CD4-positive, alpha-beta memory T cell (primary cell): ENCODE measurements around the gene QRICH1. TPM values are rescaled to one million over a fixed set of nuclear protein-coding genes. Genes with fewer than 3 reads are reported as not detected.

ENCODE experiments used
- CTCF ChIA-PET: fragments of 350-600 bp; sonication (Branson Sonifier 250); formaldehyde crosslinking; loops from one replicate; lab custom pipeline; 2021; ENCODE audit warnings: inconsistent platforms; ENCODE audit not compliant: partially characterized antibody; lab: Charles Lee
- POLR2A ChIA-PET: fragments of 350-600 bp; sonication (Branson Sonifier 250); formaldehyde crosslinking; loops from one replicate; lab custom pipeline; 2021; ENCODE audit not compliant: partially characterized antibody; lab: Charles Lee
- DNase-seq, 5 donors: peaks; one replicate each; pipeline versions ENCODE4 v3.0.0 to v3.0.0-alpha.2; 2020 to 2022; ENCODE audit warnings: mixed read lengths in 1 of 5
- H3K27ac ChIP-seq: one replicate; pipeline ENCODE4 v1.7.0; 2013; ENCODE audit warnings: low read depth, low read length
- H3K27me3 ChIP-seq: 2 replicates; pipeline ENCODE4 v1.7.0; 2013; ENCODE audit warnings: mild to moderate bottlenecking, low read length, moderate library complexity; ENCODE audit not compliant: insufficient read depth
- H3K36me3 ChIP-seq: 2 replicates; pipeline ENCODE4 v1.7.0; 2013; ENCODE audit warnings: mild to moderate bottlenecking, low read length, moderate library complexity; ENCODE audit not compliant: insufficient read depth
- H3K4me1 ChIP-seq: 2 replicates; pipeline ENCODE4 v1.7.0; 2013; ENCODE audit warnings: mild to moderate bottlenecking, low read length, moderate library complexity; ENCODE audit not compliant: insufficient read depth
- H3K4me3 ChIP-seq, 2 donors: one replicate each; pipeline ENCODE4 v1.7.0; 2013; ENCODE audit warnings: low read length in 2 of 2, mild to moderate bottlenecking in 1 of 2
- H3K9me3 ChIP-seq, 2 donors: one replicate each; pipeline ENCODE4 v1.7.0; 2013; ENCODE audit warnings: low read length in 2 of 2, control low read depth in 1 of 2; ENCODE audit not compliant: control insufficient read depth in 1 of 2
- H3K27ac Mint-ChIP-seq, 7 donors: one replicate each; pipeline ENCODE4 v1.8.0; 2020 to 2021; ENCODE audit warnings: mixed read lengths in 7 of 7, mild to moderate bottlenecking in 6 of 7, inconsistent platforms in 3 of 7, moderate library complexity in 3 of 7
- H3K27me3 Mint-ChIP-seq, 2 donors: one replicate each; pipeline ENCODE4 v1.8.0; 2020 to 2021; ENCODE audit warnings: mixed read lengths in 2 of 2
- H3K36me3 Mint-ChIP-seq, 2 donors: one replicate each; pipeline ENCODE4 v1.8.0; 2020 to 2021; ENCODE audit warnings: mixed read lengths in 2 of 2, inconsistent platforms in 1 of 2, mild to moderate bottlenecking in 1 of 2
- H3K4me1 Mint-ChIP-seq, 4 donors: one replicate each; pipeline ENCODE4 v1.8.0; 2020 to 2021; ENCODE audit warnings: mixed read lengths in 4 of 4, mild to moderate bottlenecking in 1 of 4
- H3K4me3 Mint-ChIP-seq, 8 donors: one replicate each; pipeline ENCODE4 v1.8.0; 2020 to 2021; ENCODE audit warnings: mixed read lengths in 8 of 8, mild to moderate bottlenecking in 7 of 8, moderate library complexity in 6 of 8, inconsistent platforms in 3 of 8
- H3K9me3 Mint-ChIP-seq, 8 donors: one replicate each; pipeline ENCODE4 v1.8.0; 2020 to 2021; ENCODE audit warnings: mixed read lengths in 8 of 8, mild to moderate bottlenecking in 5 of 8, inconsistent platforms in 3 of 8, moderate library complexity in 1 of 8
- intact Hi-C: fragments of 100-400 bp; cut with micrococcal nuclease; formaldehyde crosslinking; loops from one replicate; pipeline ENCODE4 v1.15.1; 2023
- polyA plus RNA-seq, 2 donors: library from polyadenylated mRNA; unstranded; fragments of 300-500 nt; fragmentation: Illumina TruSeq; gene quantifications; one replicate each; pipeline ENCODE4 v1.2.3, GENCODE V29; 2021
- total RNA-seq, 2 experiments: library from RNA; stranded (reverse); gene quantifications; one replicate each; pipeline ENCODE4 v1.2.3, GENCODE V29; 2021

Gene QRICH1
- total and polyA plus RNA-seq, 4 experiments from 2014 or later: 18.6 to 177 (median 102) TPM

DNA sequence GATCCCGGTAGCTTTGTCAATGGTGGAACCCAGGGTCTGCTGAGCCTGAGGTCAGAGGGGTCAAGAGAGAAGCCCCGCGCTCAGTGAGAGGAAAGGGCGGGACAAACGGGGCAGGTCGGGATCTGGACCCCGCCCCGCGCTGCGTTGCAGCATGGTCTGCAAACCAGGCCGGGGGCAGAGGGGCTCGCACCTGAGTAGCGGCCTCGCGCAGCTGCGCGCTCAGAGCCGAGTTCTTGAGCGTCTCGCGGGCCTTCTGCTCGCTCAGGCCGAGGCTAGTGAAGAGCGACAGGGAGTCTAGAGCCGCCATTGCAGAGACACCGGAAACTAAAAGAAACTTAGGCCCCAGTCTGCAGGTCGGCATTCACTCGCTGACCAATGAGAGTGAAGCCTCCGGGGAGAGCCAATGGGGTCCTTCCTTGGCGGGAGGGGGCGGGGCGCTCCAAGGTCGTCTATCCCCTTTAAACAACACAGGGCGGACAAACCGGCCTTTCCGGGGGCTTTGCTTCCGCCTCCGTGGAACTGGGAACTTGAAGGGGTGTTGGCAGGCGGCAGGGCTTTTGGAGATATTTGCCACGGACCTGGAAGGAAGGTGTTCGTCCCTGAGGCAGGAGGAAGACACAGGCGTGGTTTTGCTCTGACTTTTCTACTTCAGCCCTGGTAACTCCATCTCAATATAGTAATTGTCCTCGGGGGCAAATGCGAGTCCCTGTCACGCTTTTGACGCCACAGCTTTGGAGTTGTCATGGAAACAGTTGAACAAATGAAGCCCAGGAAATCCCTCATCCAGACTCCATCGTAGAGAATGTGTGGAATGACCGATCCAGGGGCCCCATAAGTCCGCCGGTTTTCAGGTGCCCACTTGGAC is 10.8 kb upstream of the QRICH1 start, which contains the start of gene QARS1:
Gene QARS1 (minus strand): TSS at position 331 of the 865 bp plus-strand sequence. CDS start 24 bp downstream, at position 307.
- Histone ChIP-seq H3K36me3 (peaks cover 34% of the 10 kb centered on the region), H3K27ac (peak within 1 kb of the TSS; percentile 92), H3K4me3 (peak within 1 kb of the TSS; percentile 64 to 94), H3K9me3 (no peaks in the 10 kb centered on the region), H3K27me3 (no peaks in the 10 kb centered on the region), H3K4me1 (peaks cover 21% of the 10 kb centered on the region)
- no peaks in the 10 kb centered on the region for H3K9me3 Mint-ChIP-seq
- H3K4me3 Mint-ChIP-seq: peak within 1 kb of the TSS; percentile 96 to 99 (median 98)
- DNase-seq: peak; percentile 86 to 93 (median 88)
- CTCF ChIA-PET: interaction anchor here (1.1 to 2.5 kb wide), 3 partner anchors 10 to 16 kb away, joined by 3 to 17 read pairs (median 9); partner anchors contain the start of genes QRICH1 and USP19
- POLR2A ChIA-PET: interaction anchor here (0.9 to 9.7 kb wide), 9 partner anchors 11 to 236 kb away, joined by 3 to 122 read pairs (median 4); partner anchors contain the start of genes IMPDH2, NDUFAF3, QRICH1 and USP19
- H3K36me3 Mint-ChIP-seq: peaks cover 32 to 48% of the 10 kb centered on the region in 2 donors
- peaks cover 12 to 38% (median 26%) of the 10 kb centered on the region in 4 donors for H3K4me1 Mint-ChIP-seq
- no peaks in the 10 kb centered on the region for H3K27me3 Mint-ChIP-seq
- H3K27ac Mint-ChIP-seq: peak within 1 kb of the TSS; percentile 94 to 99 (median 98)
- intact Hi-C loops: loop anchor here (1.0 kb wide), 2 partner anchors 10 to 16 kb away; partner anchors contain the start of genes QRICH1 and USP19

DNA sequence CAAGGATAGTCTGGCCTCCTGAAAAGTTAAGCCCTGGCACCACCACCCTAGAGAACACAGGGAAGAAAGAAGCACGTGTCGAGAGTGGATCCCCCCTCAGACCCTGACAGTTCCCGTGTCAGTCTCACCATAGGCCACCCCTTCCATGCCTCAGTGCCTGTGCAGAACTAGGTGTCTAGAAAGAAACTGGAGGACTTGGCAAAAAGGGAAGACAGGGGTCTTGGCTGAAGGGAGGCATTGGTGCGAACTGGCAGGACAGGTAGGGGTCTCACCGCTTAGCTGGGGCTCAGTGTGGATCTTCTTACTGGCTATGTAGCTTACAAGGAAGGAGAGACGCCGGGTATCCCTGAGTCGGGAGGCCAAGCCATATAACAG is 10.2 kb upstream of the QRICH1 start:
- H3K4me1 Mint-ChIP-seq: peaks cover 12 to 38% (median 26%) of the 10 kb centered on the region in 4 donors
- Histone ChIP-seq H3K9me3 (no peaks in the 10 kb centered on the region), H3K4me3 (peak overlapping the region; percentile 64 to 94), H3K36me3 (peaks cover 36% of the 10 kb centered on the region), H3K27ac (peak overlapping the region; percentile 92), H3K4me1 (peaks cover 21% of the 10 kb centered on the region), H3K27me3 (no peaks in the 10 kb centered on the region)
- no peaks in the 10 kb centered on the region for H3K27me3 Mint-ChIP-seq
- intact Hi-C loops: loop anchor here (1.0 kb wide), 2 partner anchors 10 to 16 kb away; partner anchors contain the start of genes QRICH1 and USP19
- no peak for DNase-seq
- H3K4me3 Mint-ChIP-seq: peak overlapping the region; percentile 96 to 99 (median 98)
- CTCF ChIA-PET: interaction anchor here (0.6 to 2.0 kb wide), 3 partner anchors 10 to 82 kb away, joined by 3 to 17 read pairs (median 4); partner anchors contain the start of genes NDUFAF3 and QRICH1
- peaks cover 32 to 49% of the 10 kb centered on the region in 2 donors for H3K36me3 Mint-ChIP-seq
- POLR2A ChIA-PET: interaction anchor here (0.9 to 9.7 kb wide), 8 partner anchors 10 to 172 kb away, joined by 3 to 122 read pairs (median 4); partner anchors contain the start of genes IMPDH2, NDUFAF3, QRICH1 and USP19
- H3K9me3 Mint-ChIP-seq: no peaks in the 10 kb centered on the region
- H3K27ac Mint-ChIP-seq: peak overlapping the region; percentile 94 to 99 (median 98)

DNA sequence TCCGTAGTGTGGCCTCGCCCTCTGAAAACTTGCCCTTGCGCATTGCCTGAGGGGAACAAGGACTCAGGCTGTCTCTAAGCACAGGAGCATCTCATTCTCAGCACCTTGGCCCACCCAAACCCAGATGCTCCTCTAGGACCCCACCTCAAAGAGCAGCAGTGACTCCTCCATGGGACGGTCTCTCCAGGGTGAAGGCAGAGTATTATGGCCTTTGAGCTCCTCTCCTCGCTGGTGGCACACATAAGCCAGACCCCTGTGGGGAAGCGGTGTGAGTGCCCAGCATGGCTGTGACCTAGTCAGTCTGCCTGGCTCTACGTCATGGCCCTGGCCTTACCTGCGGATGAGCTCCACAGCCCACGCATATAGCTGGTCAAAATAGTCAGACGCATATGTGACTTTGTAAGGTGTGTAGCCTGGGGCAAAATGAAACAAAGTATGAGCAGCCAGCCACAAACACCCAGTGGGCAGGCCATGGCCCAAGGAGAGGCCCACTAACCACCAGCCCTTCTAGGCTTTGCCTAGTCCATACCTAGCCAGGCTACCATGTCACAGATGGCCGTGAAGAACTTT is 6.3 kb upstream of the QRICH1 start:
- H3K36me3 ChIP-seq: peaks cover 54% of the 10 kb centered on the region
- no peaks in the 10 kb centered on the region for H3K27me3 ChIP-seq
- no peak for DNase-seq
- ChIA-PET CTCF (interaction anchor here (1.4 to 1.6 kb wide), 2 partner anchors 27 to 179 kb away, joined by 3 read pairs; no protein-coding TSS in a partner anchor), POLR2A (no interaction called here)
- H3K4me1 ChIP-seq: peaks cover 19% of the 10 kb centered on the region
- Mint-ChIP-seq H3K4me1 (peaks cover 6 to 28% (median 22%) of the 10 kb centered on the region in 4 donors), H3K27me3 (no peaks in the 10 kb centered on the region), H3K4me3 (no peak overlapping the region), H3K27ac (peak overlapping the region in 1 of 7 donors; percentile 47), H3K36me3 (peaks cover 38 to 65% of the 10 kb centered on the region in 2 donors), H3K9me3 (peaks cover 0 to 2% (median 0%) of the 10 kb centered on the region in 8 donors)
- H3K4me3 ChIP-seq: no peak overlapping the region
- no peak overlapping the region for H3K27ac ChIP-seq
- intact Hi-C loops: no loop called here
- no peaks in the 10 kb centered on the region for H3K9me3 ChIP-seq

DNA sequence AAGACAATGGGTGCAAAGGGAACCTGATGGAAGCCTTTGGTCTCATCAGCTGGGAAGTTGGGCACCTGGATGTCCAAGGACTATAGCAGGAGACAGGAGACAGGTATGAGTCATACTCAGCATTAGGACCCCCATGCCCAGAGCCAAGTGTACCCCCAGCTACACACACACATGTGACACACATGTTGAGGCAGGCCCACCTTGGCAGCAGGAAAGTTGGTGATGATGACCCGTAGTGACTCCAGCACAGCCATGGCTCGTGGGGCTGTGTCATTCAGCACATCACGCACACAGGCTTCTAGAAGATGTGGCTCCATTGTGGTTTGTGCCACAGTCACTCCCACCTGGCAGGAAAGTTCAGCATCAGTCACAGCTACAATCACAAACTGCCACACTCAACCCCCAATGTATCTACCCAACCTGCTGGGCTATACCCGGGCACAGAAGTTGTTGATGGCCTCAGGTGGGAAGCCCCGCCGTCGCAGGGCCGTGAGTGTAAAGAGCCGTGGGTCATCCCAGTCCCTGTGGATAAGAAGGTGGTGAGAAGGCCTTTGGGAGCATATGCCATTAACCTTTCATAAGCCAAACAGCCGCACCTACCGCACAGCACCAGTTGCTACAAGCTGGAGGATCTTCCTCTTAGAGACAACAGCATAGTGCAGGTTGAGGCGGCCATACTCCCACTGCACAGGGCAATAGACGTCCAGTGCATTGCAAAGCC is 5.2 kb upstream of the QRICH1 start:
- Mint-ChIP-seq H3K4me1 (peaks cover 8 to 25% (median 18%) of the 10 kb centered on the region in 4 donors), H3K4me3 (peak overlapping the region in 1 of 8 donors; percentile 7), H3K27ac (no peak overlapping the region), H3K36me3 (peaks cover 38 to 61% of the 10 kb centered on the region in 2 donors), H3K27me3 (no peaks in the 10 kb centered on the region), H3K9me3 (peaks cover 0 to 2% (median 0%) of the 10 kb centered on the region in 8 donors)
- Histone ChIP-seq H3K27me3 (no peaks in the 10 kb centered on the region), H3K4me3 (no peak overlapping the region), H3K4me1 (peaks cover 21% of the 10 kb centered on the region), H3K27ac (no peak overlapping the region), H3K9me3 (no peaks in the 10 kb centered on the region), H3K36me3 (peaks cover 54% of the 10 kb centered on the region)
- POLR2A ChIA-PET: no interaction called here
- CTCF ChIA-PET: interaction anchor here (0.7 kb wide), 1 partner anchor 241 kb away, joined by 3 read pairs; the partner anchor contains the start of gene USP4
- no peak for DNase-seq
- intact Hi-C loops: no loop called here

DNA sequence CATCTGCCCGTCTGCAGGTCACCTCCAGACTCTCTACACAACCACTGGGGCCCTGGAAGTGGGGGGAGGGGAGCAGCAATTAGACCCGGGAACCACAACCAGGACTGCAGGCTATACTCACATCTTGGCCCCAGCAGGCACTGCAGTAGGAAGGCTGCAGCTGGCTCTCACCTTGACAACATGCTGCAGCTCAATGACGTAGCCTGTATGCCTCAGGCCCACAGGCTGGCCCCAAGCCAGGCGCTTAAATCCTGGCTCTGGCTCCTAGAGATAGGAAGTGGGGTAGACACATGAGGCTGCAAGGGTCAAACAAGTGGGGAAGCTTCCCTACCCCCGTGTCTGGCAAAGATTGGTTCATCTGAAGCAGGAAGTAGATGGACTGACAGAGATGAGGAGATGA is 4.6 kb upstream of the QRICH1 start:
- Histone ChIP-seq H3K9me3 (no peaks in the 10 kb centered on the region), H3K27me3 (no peaks in the 10 kb centered on the region), H3K4me3 (no peak overlapping the region), H3K36me3 (peaks cover 54% of the 10 kb centered on the region), H3K4me1 (peaks cover 15% of the 10 kb centered on the region), H3K27ac (no peak overlapping the region)
- Mint-ChIP-seq H3K27me3 (no peaks in the 10 kb centered on the region), H3K4me1 (peaks cover 6 to 21% (median 13%) of the 10 kb centered on the region in 4 donors), H3K36me3 (peaks cover 38 to 63% of the 10 kb centered on the region in 2 donors), H3K27ac (no peak overlapping the region), H3K4me3 (no peak overlapping the region), H3K9me3 (peaks cover 0 to 2% (median 0%) of the 10 kb centered on the region in 8 donors)
- ChIA-PET CTCF (no interaction called here), POLR2A (no interaction called here)
- intact Hi-C loops: no loop called here
- DNase-seq: no peak
